ENCODE results near the gene SUGCT. TPM values are rescaled to one million over a fixed set of nuclear protein-coding genes. Genes with fewer than 3 reads are reported as not detected.
"Not testable (repeated sequence)": the region's sequence is repeated elsewhere in the genome, so short reads cannot be mapped to it uniquely, and the experiment has no call there.

SUGCT gene
- total RNA-seq, 1 experiment from 2014 or later, result 17.1 TPM

- Histone ChIP-seq H3K36me3 (no peaks in the 10 kb centered on the region), H3K4me1 (replicated peaks) (peaks cover 3% of the 10 kb centered on the region; the same call in 1 of the 2 replicates), H3K9me3 (replicated peaks) (peaks cover 5% of the 10 kb centered on the region), H3K4me3 (no peak overlapping the region), H3K27me3 (replicated peaks) (no peaks in the 10 kb centered on the region), H3K27ac (no peak overlapping the region)
- DNase-seq (ENCODE audit: low read depth in 1 of 2, low spot score in 2 of 2), result no peak
Measured at GRCh38 chr7:40148671-40149070, 13.9 kb downstream of the SUGCT start.

DNA sequence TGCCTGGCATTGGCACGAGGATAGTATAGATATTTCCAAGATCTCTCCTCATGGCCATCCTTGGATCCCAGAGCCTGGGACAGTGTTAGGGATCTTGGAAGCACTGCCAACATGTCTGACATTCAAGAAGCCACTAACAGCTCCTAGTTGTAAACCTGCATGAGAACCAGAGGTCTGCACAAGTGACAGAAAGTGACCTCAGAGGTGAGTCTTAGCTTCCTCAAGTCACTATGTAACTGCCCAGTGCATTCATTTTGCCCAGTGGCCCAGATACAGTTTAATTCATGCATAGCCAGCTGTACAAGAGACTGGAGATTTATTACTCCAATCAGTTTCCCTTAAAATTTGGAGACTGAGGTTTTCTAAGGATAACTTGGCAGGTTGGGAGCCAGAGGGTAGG, 16.7 kb downstream of the SUGCT start:
- H3K4me1 ChIP-seq (replicated peaks), result peaks cover 3% of the 10 kb centered on the region; the same call in 1 of the 2 replicates
- H3K36me3 ChIP-seq, result no peaks in the 10 kb centered on the region
- no peaks in the 10 kb centered on the region for H3K27me3 ChIP-seq (replicated peaks)
- H3K27ac ChIP-seq, result no peak overlapping the region
- DNase-seq (ENCODE audit: low read depth in 1 of 2, low spot score in 2 of 2), result no peak
- no peak overlapping the region for H3K4me3 ChIP-seq
- peaks cover under 1% of the 10 kb centered on the region; the same call in 1 of the 2 replicates for H3K9me3 ChIP-seq (replicated peaks)

DNA sequence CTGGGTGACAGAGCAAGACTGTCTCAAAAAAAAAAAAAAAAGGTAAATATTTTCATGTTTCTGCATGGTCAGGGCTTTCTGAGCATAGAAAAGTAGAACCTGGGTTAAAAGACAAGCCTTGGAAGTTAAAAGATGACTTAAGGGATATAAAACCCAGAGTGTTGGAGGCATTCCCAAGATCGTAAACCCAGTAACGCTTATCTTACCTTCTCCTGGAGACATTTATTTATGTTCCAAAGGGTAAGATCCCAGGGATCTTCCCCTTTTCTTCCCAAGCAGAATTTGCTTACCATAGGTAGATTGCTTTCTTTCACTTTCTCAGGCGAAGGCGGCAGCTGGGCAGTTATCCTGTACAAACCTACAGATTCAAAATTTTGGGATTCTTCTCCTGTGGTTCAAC, 22.2 kb downstream of the SUGCT start:
- Histone ChIP-seq H3K4me3 (no peak overlapping the region), H3K27me3 (replicated peaks) (no peaks in the 10 kb centered on the region), H3K4me1 (replicated peaks) (no peaks in the 10 kb centered on the region), H3K27ac (no peak overlapping the region), H3K9me3 (replicated peaks) (no peaks in the 10 kb centered on the region), H3K36me3 (no peaks in the 10 kb centered on the region)
- no peak for DNase-seq (ENCODE audit: low read depth in 1 of 2, low spot score in 2 of 2)

GRCh38 chr7:40162516-40162915, 27.7 kb downstream of the SUGCT start:
- no peaks in the 10 kb centered on the region for H3K4me1 ChIP-seq (replicated peaks)
- no peaks in the 10 kb centered on the region for H3K9me3 ChIP-seq (replicated peaks)
- no peak overlapping the region for H3K27ac ChIP-seq
- no peaks in the 10 kb centered on the region for H3K36me3 ChIP-seq
- no peaks in the 10 kb centered on the region for H3K27me3 ChIP-seq (replicated peaks)
- no peak overlapping the region for H3K4me3 ChIP-seq
- no peak for DNase-seq (ENCODE audit: low read depth in 1 of 2, low spot score in 2 of 2)

GRCh38 chr7:40165216-40165615, 30.4 kb downstream of the SUGCT start:
- Histone ChIP-seq H3K27ac (no peak overlapping the region), H3K36me3 (no peaks in the 10 kb centered on the region), H3K9me3 (replicated peaks) (no peaks in the 10 kb centered on the region), H3K4me3 (no peak overlapping the region), H3K27me3 (replicated peaks) (no peaks in the 10 kb centered on the region), H3K4me1 (replicated peaks) (no peaks in the 10 kb centered on the region)
- DNase-seq (ENCODE audit: low read depth in 1 of 2, low spot score in 2 of 2), result no peak

DNA sequence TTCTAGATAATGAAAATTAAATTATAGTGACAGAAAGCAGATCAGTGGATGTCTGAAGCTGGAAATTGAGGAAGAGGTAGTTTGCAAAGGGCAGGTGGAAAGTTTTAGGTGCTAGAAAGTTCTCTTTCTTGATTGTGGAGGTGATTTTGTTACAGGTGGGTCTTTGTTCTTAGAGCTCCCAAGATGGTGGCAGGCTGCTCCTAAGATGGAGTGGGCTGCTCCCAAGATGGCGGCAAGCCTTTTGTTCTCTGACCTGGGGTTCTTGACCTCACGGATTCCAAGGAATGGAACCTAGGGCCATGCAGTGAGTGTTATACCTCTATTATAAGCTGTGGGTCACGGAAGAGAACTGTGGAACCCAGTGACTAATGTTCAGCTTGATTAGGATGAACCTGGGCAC, 32.5 kb downstream of the SUGCT start:
- H3K4me3 ChIP-seq, result no peak overlapping the region
- H3K27me3 ChIP-seq (replicated peaks), result no peaks in the 10 kb centered on the region
- H3K9me3 ChIP-seq (replicated peaks), result no peaks in the 10 kb centered on the region
- no peak overlapping the region for H3K27ac ChIP-seq
- H3K36me3 ChIP-seq, result no peaks in the 10 kb centered on the region
- no peaks in the 10 kb centered on the region for H3K4me1 ChIP-seq (replicated peaks)
- DNase-seq (ENCODE audit: low read depth in 1 of 2, low spot score in 2 of 2), result no peak

GRCh38 chr7:40168266-40168665, 33.5 kb downstream of the SUGCT start:
- not testable (repeated sequence) for H3K27ac ChIP-seq; H3K27me3 ChIP-seq (replicated peaks); DNase-seq (ENCODE audit: low read depth in 1 of 2, low spot score in 2 of 2); H3K36me3 ChIP-seq; H3K9me3 ChIP-seq (replicated peaks); H3K4me3 ChIP-seq; H3K4me1 ChIP-seq (replicated peaks)

DNA sequence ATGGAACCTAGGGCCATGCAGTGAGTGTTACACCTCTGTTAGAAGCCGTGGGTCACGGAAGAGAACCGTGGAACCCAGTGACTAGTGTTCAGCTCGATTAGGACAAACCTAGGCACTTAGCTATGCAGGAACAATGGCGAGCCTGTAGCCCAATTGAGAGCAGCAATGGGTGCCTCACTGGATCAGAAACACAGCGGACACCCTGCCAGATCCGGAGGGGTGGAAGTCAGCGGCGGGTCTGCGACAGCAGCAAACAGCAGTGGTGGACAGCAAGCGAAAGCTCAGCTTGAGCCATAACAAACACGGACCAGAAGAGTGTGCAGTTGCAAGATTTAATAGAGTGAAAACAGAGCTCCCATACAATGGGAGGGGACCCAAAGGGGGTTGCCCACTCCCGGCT, 38.3 kb downstream of the SUGCT start:
- not testable (repeated sequence) for DNase-seq (ENCODE audit: low read depth in 1 of 2, low spot score in 2 of 2); H3K27me3 ChIP-seq (replicated peaks); H3K36me3 ChIP-seq; H3K4me1 ChIP-seq (replicated peaks); H3K4me3 ChIP-seq; H3K27ac ChIP-seq; H3K9me3 ChIP-seq (replicated peaks)

DNA sequence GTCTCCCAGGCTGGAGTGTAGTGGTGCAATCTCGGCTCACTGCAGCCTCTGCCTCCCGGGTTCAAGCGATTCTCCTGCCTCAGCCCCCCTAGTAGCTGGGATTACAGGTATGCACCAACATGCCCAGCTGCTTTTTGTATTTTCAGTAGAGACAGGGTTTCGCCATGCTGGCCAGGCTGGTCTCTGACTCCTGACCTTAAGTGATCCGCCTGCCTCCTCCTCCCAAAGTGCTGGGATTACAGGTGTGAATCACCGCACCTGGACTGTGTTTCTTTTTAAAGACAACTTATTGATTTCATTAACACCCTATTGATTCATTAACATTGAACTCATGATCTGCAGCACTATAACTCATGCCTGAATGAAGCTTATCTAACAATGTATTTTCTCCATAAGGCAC, 40.5 kb downstream of the SUGCT start:
- DNase-seq (ENCODE audit: low read depth in 1 of 2, low spot score in 2 of 2); H3K4me1 ChIP-seq (replicated peaks); H3K9me3 ChIP-seq (replicated peaks): not testable (repeated sequence)

GRCh38 chr7:40175725-40176510, 41.1 kb downstream of the SUGCT start:
- no peaks in the 10 kb centered on the region for H3K9me3 ChIP-seq (replicated peaks)
- no peaks in the 10 kb centered on the region for H3K27me3 ChIP-seq (replicated peaks)
- DNase-seq (ENCODE audit: low read depth in 1 of 2, low spot score in 2 of 2), result no peak
- H3K4me3 ChIP-seq, result no peak overlapping the region
- H3K36me3 ChIP-seq, result no peaks in the 10 kb centered on the region
- no peak overlapping the region for H3K27ac ChIP-seq
- no peaks in the 10 kb centered on the region for H3K4me1 ChIP-seq (replicated peaks)

More for the DNA sequence above, 40.5 kb downstream of the SUGCT start:
- not testable (repeated sequence) for H3K27ac ChIP-seq; H3K36me3 ChIP-seq; H3K27me3 ChIP-seq (replicated peaks); H3K4me3 ChIP-seq

DNA sequence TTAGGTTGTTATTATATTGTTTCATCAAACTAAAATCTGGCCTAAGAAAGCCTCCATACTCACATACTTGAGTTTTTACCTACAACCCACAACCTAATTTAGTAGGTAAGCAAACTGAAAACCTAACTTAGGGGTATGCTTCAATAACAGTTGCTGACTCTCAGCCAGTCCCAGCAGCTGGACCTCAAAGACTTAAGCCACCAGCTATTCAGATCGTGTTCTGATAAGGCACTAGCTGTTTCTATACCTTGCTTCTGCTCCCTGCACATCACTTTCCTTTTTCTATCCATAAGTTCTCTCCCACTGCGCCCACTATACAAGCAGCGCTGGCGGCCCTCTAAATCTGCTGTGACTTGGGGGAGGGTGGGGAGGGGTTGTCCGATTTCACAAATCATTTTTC, 42.3 kb downstream of the SUGCT start:
- no peaks in the 10 kb centered on the region for H3K9me3 ChIP-seq (replicated peaks)
- no peaks in the 10 kb centered on the region for H3K36me3 ChIP-seq
- no peak overlapping the region for H3K27ac ChIP-seq
- H3K27me3 ChIP-seq (replicated peaks), result no peaks in the 10 kb centered on the region
- no peak overlapping the region for H3K4me3 ChIP-seq
- no peak for DNase-seq (ENCODE audit: low read depth in 1 of 2, low spot score in 2 of 2)
- no peaks in the 10 kb centered on the region for H3K4me1 ChIP-seq (replicated peaks)

DNA sequence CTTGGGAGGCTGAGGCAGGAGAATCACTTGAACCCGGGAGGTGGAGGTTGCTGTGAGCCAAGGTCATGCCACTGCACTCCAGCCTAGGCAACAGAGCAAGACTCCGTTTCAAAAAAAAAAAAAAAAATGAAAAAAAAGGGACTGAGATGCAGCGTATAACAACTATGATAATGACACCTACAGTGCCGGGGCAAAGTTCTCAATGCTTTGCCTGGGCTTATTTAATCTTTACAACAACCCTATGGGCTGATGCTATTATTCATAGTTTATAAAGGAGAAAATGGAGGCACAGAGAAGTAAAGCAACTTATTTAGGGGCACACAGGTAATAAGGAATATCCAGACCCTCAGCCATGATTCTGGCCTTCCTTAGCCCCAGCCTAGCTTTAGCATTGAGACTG, 47.6 kb downstream of the SUGCT start:
- Histone ChIP-seq H3K27ac (no peak overlapping the region), H3K36me3 (no peaks in the 10 kb centered on the region), H3K27me3 (replicated peaks) (no peaks in the 10 kb centered on the region), H3K4me1 (replicated peaks) (no peaks in the 10 kb centered on the region), H3K4me3 (no peak overlapping the region), H3K9me3 (replicated peaks) (no peaks in the 10 kb centered on the region)
- no peak for DNase-seq (ENCODE audit: low read depth in 1 of 2, low spot score in 2 of 2)

DNA sequence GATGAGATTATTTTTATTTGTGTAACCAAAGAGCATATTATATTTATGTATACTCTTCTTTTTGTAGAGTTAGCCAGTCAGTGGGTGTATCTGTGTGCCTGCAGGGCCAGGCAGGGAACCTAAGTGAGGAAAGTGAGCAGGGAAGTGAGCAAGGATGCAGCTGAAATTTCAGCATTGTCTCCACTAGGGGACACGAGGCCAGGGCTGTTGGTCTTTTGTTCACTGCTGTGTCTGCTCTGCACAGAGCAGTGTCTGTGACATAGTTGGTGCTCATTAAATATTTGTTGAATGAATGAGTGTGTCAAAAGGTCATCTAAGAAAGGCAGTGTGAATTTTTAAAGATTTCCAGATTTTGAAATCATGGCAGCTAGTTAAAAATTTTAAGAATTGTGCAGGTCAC, 51.8 kb downstream of the SUGCT start:
- H3K27me3 ChIP-seq (replicated peaks), result no peaks in the 10 kb centered on the region; the same call in 1 of the 2 replicates
- H3K36me3 ChIP-seq, result no peaks in the 10 kb centered on the region
- DNase-seq (ENCODE audit: low read depth in 1 of 2, low spot score in 2 of 2), result no peak
- no peak overlapping the region for H3K4me3 ChIP-seq
- no peak overlapping the region for H3K27ac ChIP-seq
- H3K9me3 ChIP-seq (replicated peaks), result no peaks in the 10 kb centered on the region
- H3K4me1 ChIP-seq (replicated peaks), result no peaks in the 10 kb centered on the region

- Histone ChIP-seq H3K9me3 (replicated peaks) (no peaks in the 10 kb centered on the region), H3K4me1 (replicated peaks) (no peaks in the 10 kb centered on the region), H3K4me3 (no peak overlapping the region), H3K27ac (no peak overlapping the region), H3K27me3 (replicated peaks) (no peaks in the 10 kb centered on the region; the same call in 1 of the 2 replicates), H3K36me3 (no peaks in the 10 kb centered on the region)
- no peak for DNase-seq (ENCODE audit: low read depth in 1 of 2, low spot score in 2 of 2)
Measured at GRCh38 chr7:40192036-40192435, 57.2 kb downstream of the SUGCT start.

- Histone ChIP-seq H3K4me1 (replicated peaks) (peaks cover 9% of the 10 kb centered on the region), H3K9me3 (replicated peaks) (no peaks in the 10 kb centered on the region), H3K27ac (no peak overlapping the region)
Measured at GRCh38 chr7:40194745-40195144, 59.9 kb downstream of the SUGCT start.

More at GRCh38 chr7:40194745-40195144, 59.9 kb downstream of the SUGCT start:
- H3K4me3 ChIP-seq, result no peak overlapping the region
- H3K27me3 ChIP-seq (replicated peaks), result no peaks in the 10 kb centered on the region
- DNase-seq (ENCODE audit: low read depth in 1 of 2, low spot score in 2 of 2), result no peak
- no peaks in the 10 kb centered on the region for H3K36me3 ChIP-seq
